Activated naive CD8-positive, alpha-beta T cell treated with anti-CD3 and anti-CD28 coated beads, Interleukin-2, amount 10 ng/mL, durations not matched to agents 7 days and 5 days (primary cell): ENCODE data around the gene GPD1. TPM values are rescaled to one million over a fixed set of nuclear protein-coding genes. Genes with fewer than 3 reads are reported as not detected.

ENCODE experiments used
- ATAC-seq: fragments of 150-1000 bp; cut with Tn5 transposase; one replicate; pipeline ENCODE4 v1.10.0; 2021; ENCODE audit warnings: low read depth, moderate library complexity
- POLR2A ChIA-PET: fragments of 350-600 bp; sonication (Branson Sonifier 250); formaldehyde crosslinking; loops from one replicate; lab custom pipeline; 2021; ENCODE audit warnings: antibody characterized with exemption; lab: Charles Lee
- DNase-seq: peaks from one replicate; pipeline ENCODE4 v3.0.0; 2021
- H3K27ac Mint-ChIP-seq: one replicate; pipeline ENCODE4 v1.8.0; 2022; ENCODE audit warnings: mild to moderate bottlenecking, mixed read lengths
- H3K27me3 Mint-ChIP-seq: one replicate; pipeline ENCODE4 v1.8.0; 2022; ENCODE audit warnings: mild to moderate bottlenecking, moderate library complexity, mixed read lengths
- H3K36me3 Mint-ChIP-seq: one replicate; pipeline ENCODE4 v1.8.0; 2021; ENCODE audit warnings: mild to moderate bottlenecking, mixed read lengths
- H3K4me1 Mint-ChIP-seq: one replicate; pipeline ENCODE4 v1.8.0; 2021; ENCODE audit warnings: mixed read lengths
- H3K4me3 Mint-ChIP-seq: one replicate; pipeline ENCODE4 v1.8.0; 2022; ENCODE audit warnings: mild to moderate bottlenecking, moderate library complexity, mixed read lengths
- H3K9me3 Mint-ChIP-seq: one replicate; pipeline ENCODE4 v1.8.0; 2021; ENCODE audit warnings: mixed read lengths
- total RNA-seq, 2 experiments: library from RNA; stranded (reverse); gene quantifications; one replicate each; pipeline ENCODE4 v1.2.3, GENCODE V29; 2021

Gene GPD1
- total RNA-seq, 2 experiments from 2014 or later: 0.33 to 0.91 TPM

DNA sequence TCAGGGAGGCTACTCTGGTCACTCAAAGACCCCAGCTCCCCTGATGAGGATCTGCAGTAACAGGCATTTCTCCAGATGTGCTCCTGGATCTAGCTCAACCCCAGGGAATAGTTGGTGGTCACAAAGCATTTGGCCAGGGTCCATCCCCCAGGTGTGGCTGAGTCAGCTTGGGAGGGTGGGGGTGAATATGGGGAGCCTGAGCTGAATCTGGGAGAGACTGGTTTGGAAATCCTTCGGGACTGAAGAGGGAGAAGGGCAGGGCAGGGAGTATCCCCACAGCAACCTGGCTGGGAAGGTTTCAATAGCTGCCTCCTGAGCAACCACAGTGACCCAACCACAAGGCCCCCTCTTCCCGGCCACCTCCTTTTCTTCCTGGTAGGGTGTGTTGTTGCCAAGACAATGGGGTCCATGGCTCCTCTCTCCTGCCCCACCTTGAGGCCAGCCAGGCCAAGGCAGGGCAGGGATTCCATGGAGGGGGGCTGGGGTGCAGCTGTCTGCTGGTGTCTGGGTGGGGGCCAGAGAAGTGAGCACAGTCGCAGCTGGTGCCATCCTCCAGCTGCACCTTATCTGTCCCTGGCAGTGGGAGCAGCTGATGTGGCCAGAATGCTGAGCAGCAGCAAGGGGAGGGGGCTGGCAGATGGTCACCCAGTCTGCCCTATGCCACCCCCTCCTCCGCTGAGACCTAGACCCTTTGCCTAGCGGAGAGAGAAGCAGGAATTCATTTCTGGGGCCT is 40.9 kb upstream of the GPD1 start:
- H3K36me3 Mint-ChIP-seq: peaks cover 18% of the 10 kb centered on the region
- no peak overlapping the region for H3K27ac Mint-ChIP-seq
- no peak for DNase-seq
- ATAC-seq: no peak
- POLR2A ChIA-PET: no interaction called here
- H3K9me3 Mint-ChIP-seq: no peaks in the 10 kb centered on the region
- peaks cover 46% of the 10 kb centered on the region for H3K4me1 Mint-ChIP-seq
- no peaks in the 10 kb centered on the region for H3K27me3 Mint-ChIP-seq
- no peak overlapping the region for H3K4me3 Mint-ChIP-seq

DNA sequence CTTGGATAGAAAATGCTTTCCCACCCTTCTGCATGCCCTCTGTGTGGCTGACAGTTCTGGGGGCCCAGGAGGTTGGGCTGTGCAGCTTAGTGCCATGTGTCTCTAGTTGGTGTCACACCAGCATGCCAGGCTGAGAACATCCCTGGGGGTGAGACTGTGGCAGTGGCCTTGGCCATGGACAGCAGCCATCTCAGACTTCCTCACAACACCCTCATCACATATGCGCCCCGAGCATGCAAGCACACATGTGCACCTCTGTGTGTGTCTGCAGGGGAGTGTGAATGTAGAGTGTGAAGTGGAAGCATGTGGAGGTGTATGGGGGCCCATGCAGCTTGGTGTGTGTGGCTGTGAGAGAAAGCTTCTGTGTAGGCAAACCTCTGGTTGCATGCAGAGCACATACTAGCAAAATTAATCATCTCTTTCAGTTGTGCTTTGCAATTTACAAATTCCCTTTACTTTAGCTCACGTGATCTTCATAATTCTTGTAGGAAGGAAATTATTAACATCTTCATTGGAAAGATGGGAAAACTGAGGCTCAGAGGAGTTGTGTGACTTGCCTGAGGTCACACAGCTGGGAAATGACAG is 38.0 kb upstream of the GPD1 start:
- Mint-ChIP-seq H3K27me3 (no peaks in the 10 kb centered on the region), H3K4me3 (no peak overlapping the region), H3K4me1 (peaks cover 30% of the 10 kb centered on the region), H3K9me3 (no peaks in the 10 kb centered on the region), H3K36me3 (peaks cover 25% of the 10 kb centered on the region), H3K27ac (no peak overlapping the region)
- POLR2A ChIA-PET: interaction anchor here (1.4 kb wide), 1 partner anchor 40 kb away, joined by 3 read pairs; the partner anchor contains the start of gene RACGAP1
- ATAC-seq (no peak), DNase-seq (no peak)

DNA sequence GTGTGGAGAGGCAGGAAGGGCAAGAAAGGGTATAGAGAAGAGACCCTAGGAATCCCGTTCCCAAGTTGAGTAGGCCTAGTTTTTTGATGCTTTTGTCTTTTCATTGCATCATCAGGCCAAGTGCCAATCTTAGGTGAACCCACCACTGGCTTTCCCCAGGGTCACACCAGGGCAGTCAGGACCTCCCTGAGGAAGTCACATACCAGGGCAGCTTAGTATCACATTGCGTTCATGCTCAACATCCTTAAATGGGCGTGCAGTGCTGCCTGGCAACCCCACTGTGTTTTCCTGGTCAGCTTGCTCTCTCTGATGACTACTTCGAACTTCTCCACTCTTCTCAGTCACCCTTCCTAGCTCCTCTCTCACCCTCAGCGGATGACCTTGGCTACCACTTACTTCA is 37.4 kb upstream of the GPD1 start:
- POLR2A ChIA-PET: interaction anchor here (0.6 to 1.4 kb wide), 2 partner anchors 41 to 247 kb away, joined by 3 read pairs; partner anchors contain the start of gene RACGAP1
- DNase-seq (no peak), ATAC-seq (no peak)
- no peaks in the 10 kb centered on the region for H3K27me3 Mint-ChIP-seq
- peaks cover 20% of the 10 kb centered on the region for H3K36me3 Mint-ChIP-seq
- H3K4me3 Mint-ChIP-seq: no peak overlapping the region
- no peak overlapping the region for H3K27ac Mint-ChIP-seq
- no peaks in the 10 kb centered on the region for H3K9me3 Mint-ChIP-seq
- peaks cover 26% of the 10 kb centered on the region for H3K4me1 Mint-ChIP-seq

DNA sequence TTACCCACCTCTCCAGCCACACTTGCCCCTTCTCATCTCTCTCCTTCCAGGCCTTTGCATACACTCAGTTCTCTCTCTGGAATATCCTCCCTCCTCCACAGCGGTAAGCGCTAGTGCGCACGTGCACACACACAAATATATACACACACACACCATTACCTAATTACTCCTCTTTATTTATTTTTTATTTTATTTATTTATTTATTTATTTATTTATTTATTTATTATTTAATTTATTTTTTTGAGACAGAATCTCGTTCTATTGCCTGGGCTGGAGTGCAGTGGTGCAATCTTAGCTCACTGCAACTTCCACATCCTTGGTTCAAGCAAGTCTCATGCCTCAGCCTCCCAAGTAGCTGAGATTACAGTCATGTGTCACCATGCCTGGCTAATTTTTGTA is 34.7 kb upstream of the GPD1 start:
- POLR2A ChIA-PET: no interaction called here
- peaks cover 12% of the 10 kb centered on the region for H3K4me1 Mint-ChIP-seq
- no peaks in the 10 kb centered on the region for H3K27me3 Mint-ChIP-seq
- no peak for ATAC-seq
- no peaks in the 10 kb centered on the region for H3K9me3 Mint-ChIP-seq
- no peak overlapping the region for H3K27ac Mint-ChIP-seq
- peaks cover 9% of the 10 kb centered on the region for H3K36me3 Mint-ChIP-seq
- DNase-seq: no peak
- H3K4me3 Mint-ChIP-seq: no peak overlapping the region

DNA sequence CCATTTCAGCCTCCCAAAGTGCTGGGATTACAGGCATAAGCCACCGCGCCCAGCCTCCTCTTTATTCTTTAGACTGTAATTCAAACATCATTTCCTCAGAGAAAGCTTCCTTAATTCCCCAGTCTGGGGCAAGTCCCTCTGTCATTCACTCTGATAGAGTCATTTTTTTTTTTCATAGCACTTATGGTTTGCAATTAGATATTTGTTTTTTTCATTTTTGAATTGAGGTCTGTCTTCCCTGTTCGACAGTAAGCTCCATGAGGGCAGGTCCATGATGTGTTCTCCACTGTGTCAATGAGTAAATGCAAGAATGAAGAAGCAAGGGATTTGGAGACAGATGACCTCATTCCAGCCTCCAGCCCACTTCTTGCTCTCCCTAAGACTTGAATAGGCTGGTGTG is 34.3 kb upstream of the GPD1 start:
- Mint-ChIP-seq H3K36me3 (peaks cover 8% of the 10 kb centered on the region), H3K27ac (no peak overlapping the region), H3K9me3 (no peaks in the 10 kb centered on the region), H3K4me1 (peaks cover 12% of the 10 kb centered on the region), H3K4me3 (no peak overlapping the region), H3K27me3 (no peaks in the 10 kb centered on the region)
- POLR2A ChIA-PET: no interaction called here
- DNase-seq: no peak
- no peak for ATAC-seq

DNA sequence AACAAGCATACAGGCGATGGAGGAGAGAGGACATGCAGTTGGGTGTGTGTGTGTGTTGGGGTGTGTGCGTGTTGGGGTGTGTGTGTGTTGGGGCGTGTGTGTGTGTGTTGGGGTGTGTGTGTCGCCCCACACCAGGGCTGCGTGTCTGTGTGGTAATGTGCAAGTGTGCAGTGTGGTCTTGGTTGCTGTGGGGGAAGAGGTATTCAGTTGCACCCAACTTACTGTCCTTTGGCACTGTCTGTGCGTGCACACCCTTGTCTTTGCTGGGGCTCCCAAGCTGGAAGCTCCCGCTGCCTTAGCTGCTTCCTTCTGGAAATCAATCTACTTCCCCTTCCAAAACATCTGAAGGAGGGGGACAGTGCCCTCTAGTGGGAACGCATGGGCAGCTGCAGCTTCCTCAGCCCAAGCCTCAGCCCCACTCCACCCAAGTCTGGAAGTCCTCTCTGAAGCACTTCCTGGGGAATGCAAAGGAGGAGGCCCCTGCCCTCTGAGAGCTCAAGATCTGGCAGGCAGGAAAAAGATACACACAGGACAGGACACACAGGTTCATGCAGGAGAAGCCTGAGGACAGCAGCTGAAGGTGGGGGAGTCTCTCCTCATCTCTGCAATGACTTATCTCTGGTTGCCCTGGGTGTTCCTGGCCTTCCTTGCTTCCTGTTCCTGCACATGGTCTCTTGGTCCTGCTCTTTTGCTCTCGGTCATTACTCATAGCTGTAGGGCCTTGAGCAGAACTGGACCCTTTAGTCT is 33.3 kb upstream of the GPD1 start:
- Mint-ChIP-seq H3K27ac (peak overlapping the region; percentile 21), H3K27me3 (no peaks in the 10 kb centered on the region), H3K4me3 (no peak overlapping the region), H3K4me1 (peaks cover 12% of the 10 kb centered on the region), H3K36me3 (peaks cover 7% of the 10 kb centered on the region), H3K9me3 (no peaks in the 10 kb centered on the region)
- DNase-seq (peak; percentile 68), ATAC-seq (peak; percentile 53)
- POLR2A ChIA-PET: interaction anchor here (0.7 to 1.9 kb wide), 3 partner anchors 9 to 14 kb away, joined by 3 to 6 read pairs (median 4); no protein-coding TSS in a partner anchor

DNA sequence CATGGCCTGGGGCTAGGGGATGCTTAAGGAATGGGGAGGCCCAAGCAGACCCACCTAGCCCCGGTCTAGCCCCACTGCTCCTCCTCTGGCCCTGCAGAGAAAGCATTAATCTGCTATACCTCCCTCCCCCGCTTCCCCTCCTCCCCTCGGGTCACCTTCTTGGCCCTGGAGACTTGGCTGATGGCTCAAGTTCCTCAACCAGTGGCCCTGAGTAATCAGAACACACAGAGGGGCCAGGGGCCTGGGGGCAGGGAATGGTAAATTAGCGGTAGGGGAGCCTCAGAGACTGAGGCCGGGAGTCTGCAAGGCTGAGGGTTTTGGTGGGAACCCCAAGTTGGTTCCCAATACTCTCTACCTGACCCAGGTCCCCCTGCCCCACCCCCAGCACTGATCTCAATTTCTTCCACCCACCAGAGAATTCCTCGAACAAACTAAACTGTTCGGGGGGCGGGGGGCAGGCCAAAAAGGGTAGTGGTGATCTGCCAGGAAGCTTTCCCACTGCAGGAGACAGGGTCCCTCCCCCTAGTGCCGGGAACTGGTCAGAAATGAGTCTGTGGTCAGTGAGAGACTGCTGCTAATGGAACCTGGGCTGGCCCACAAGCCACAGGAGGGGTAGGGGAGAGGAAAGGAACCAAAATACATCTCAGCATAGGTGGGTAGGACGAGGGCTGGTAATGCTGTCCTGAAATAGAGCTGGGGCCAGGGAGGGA is 31.5 kb upstream of the GPD1 start:
- POLR2A ChIA-PET: no interaction called here
- Mint-ChIP-seq H3K4me1 (peaks cover 12% of the 10 kb centered on the region), H3K4me3 (no peak overlapping the region), H3K27me3 (no peaks in the 10 kb centered on the region), H3K9me3 (no peaks in the 10 kb centered on the region), H3K27ac (no peak overlapping the region), H3K36me3 (peaks cover 7% of the 10 kb centered on the region)
- DNase-seq: no peak
- no peak for ATAC-seq

DNA sequence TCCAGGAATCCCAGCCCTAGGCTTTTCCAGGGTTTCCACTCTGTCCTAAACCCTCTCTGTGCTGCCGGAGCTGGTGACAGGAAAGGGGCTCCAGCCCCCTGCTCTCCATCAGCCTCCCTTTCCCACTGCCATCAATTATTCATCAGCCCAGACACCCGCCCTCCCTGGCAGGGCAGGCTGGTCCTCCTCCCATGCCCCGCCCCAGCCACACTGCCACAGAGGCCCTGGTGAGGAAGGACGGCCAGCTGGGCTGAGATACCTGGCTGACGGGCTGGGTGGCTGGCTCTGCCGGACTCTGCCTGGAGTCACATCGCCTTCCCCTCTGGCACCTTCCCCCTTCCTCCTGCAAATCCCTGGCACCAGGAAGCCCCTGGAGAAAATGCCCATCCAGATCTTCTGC is 30.6 kb upstream of the GPD1 start:
- no peak for ATAC-seq
- Mint-ChIP-seq H3K27ac (no peak overlapping the region), H3K4me3 (no peak overlapping the region), H3K36me3 (peaks cover 9% of the 10 kb centered on the region), H3K27me3 (no peaks in the 10 kb centered on the region), H3K9me3 (no peaks in the 10 kb centered on the region), H3K4me1 (peaks cover 12% of the 10 kb centered on the region)
- POLR2A ChIA-PET: no interaction called here
- no peak for DNase-seq

DNA sequence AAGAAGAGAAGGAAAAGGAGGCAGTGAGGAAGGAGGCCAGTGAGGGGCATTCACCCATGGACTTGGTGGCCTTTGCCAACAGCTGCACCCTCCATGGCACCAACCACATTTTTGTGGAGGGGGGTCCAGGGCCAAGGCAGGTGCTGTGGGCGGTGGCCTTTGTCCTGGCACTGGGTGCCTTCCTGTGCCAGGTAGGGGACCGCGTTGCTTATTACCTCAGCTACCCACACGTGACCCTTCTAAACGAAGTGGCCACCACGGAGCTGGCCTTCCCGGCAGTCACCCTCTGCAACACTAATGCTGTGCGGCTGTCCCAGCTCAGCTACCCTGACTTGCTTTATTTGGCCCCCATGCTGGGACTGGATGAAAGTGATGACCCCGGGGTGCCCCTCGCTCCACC is 30.1 kb upstream of the GPD1 start:
- POLR2A ChIA-PET: no interaction called here
- ATAC-seq: no peak
- Mint-ChIP-seq H3K27ac (no peak overlapping the region), H3K27me3 (no peaks in the 10 kb centered on the region), H3K4me3 (no peak overlapping the region), H3K4me1 (peaks cover 12% of the 10 kb centered on the region), H3K9me3 (no peaks in the 10 kb centered on the region), H3K36me3 (peaks cover 9% of the 10 kb centered on the region)
- DNase-seq: no peak

DNA sequence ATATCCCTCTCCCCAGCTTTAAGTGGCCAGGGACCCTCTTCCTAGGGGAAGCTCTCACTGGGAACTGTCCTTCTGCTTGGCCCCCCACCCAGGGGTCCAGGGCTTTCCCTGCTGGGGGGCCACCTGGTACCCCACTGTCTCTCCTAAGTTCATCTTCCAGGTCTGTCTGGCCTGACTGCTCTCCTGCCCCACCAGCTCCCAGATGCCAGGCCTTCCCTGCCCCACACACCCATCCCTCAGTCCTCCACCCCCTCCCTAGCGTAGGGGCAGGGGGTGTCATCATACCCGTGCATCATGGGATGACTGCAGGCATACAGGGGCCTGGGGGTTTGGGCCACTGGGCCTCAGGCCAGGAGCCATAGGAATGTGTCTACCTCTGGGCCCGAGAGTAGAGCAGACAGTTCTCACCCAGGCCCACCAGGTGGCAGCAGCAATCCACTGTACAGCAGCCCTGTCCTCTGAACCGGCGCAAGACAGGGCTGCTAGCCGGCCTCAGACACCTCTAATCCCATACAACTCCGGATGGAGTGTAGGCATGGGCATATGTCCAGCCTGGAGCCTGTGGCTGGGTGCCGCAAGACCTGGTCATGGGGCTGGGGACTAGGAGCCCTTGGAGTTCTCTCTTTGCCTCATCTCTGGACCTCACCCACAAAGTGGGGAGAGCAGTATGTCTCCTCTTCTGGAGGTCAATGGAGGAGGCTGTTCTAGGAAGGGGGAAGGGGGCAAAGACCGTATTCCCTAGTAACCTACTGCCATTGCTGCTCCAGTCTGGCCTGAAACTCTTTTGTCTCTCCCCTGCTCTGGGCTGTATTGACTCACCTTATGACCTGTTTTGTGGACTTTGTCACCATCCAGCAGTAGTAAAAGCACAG is 28.6 kb upstream of the GPD1 start:
- Mint-ChIP-seq H3K4me3 (no peak overlapping the region), H3K27me3 (no peaks in the 10 kb centered on the region), H3K36me3 (peaks cover 6% of the 10 kb centered on the region), H3K27ac (peak overlapping the region; percentile 68), H3K9me3 (no peaks in the 10 kb centered on the region), H3K4me1 (peaks cover 10% of the 10 kb centered on the region)
- ATAC-seq (peak; percentile 88), DNase-seq (peak; percentile 87)
- POLR2A ChIA-PET: no interaction called here

DNA sequence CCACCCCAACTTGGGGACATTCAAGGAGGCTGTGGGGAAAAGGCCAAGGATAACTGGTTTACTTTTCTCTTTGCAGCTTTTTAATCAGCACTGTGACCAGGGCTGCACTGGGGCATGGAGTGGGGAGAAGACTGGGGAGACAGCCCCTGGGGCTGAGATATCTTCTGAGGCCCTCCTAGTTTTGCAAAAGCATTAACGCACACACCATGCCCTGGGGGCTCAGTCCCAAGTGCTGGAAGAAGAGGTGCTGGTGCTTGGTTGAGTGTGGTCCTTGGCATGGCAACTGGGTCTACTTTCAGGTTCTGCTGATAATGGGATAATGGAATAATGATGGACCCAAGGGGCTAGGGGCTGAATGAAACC is 28.0 kb upstream of the GPD1 start:
- Mint-ChIP-seq H3K27ac (no peak overlapping the region), H3K27me3 (no peaks in the 10 kb centered on the region), H3K4me3 (no peak overlapping the region), H3K4me1 (peaks cover 4% of the 10 kb centered on the region), H3K36me3 (peaks cover 2% of the 10 kb centered on the region), H3K9me3 (no peaks in the 10 kb centered on the region)
- ATAC-seq (no peak), DNase-seq (no peak)
- POLR2A ChIA-PET: interaction anchor here (1.5 kb wide), 1 partner anchor 91 kb away, joined by 6 read pairs; the partner anchor contains the start of gene CERS5

DNA sequence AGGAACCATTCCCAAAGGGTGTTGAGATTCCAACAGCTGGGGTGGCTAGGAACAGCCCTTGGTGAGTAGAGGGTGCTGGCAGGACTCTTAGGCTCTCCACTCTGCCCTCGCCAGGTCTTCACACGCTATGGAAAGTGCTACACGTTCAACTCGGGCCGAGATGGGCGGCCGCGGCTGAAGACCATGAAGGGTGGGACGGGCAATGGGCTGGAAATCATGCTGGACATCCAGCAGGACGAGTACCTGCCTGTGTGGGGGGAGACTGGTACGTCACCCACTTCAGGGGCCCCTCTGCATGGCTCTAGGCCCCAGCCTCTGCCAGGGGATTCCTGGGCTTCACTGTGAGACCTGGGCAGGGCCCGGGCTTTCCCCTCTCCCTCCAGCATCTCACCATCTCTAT is 26.7 kb upstream of the GPD1 start:
- Mint-ChIP-seq H3K27me3 (no peaks in the 10 kb centered on the region), H3K9me3 (no peaks in the 10 kb centered on the region), H3K27ac (no peak overlapping the region), H3K4me3 (no peak overlapping the region), H3K4me1 (peaks cover 2% of the 10 kb centered on the region), H3K36me3 (peaks cover 2% of the 10 kb centered on the region)
- no peak for DNase-seq
- POLR2A ChIA-PET: interaction anchor here (1.5 kb wide), 1 partner anchor 90 kb away, joined by 6 read pairs; the partner anchor contains the start of gene CERS5
- no peak for ATAC-seq
